HepG2 (cell line): ENCODE results near the gene PTK7. TPM values are rescaled to one million over a fixed set of nuclear protein-coding genes. Genes with fewer than 3 reads are reported as not detected.

Experiments used
- ATAD3A ChIP-seq: sonication (generic); formaldehyde crosslinking; IDR thresholded peaks from 2 replicates; pipeline ENCODE4 v1.4.0; 2020; ENCODE audit warnings: missing genetic modification reagents
- ATF1 ChIP-seq: IDR thresholded peaks from 2 replicates; pipeline ENCODE4 v1.6.1; 2016; ENCODE audit warnings: mild to moderate bottlenecking, control low read depth
- CAMTA2 ChIP-seq: sonication (generic); formaldehyde crosslinking; IDR thresholded peaks from 2 replicates; pipeline ENCODE4 v1.4.0; 2020; ENCODE audit warnings: mild to moderate bottlenecking, missing genetic modification reagents, borderline replicate concordance
- CENPX ChIP-seq: sonication (generic); formaldehyde crosslinking; IDR thresholded peaks from 2 replicates; pipeline ENCODE4 v1.9.0; 2021; ENCODE audit warnings: mild to moderate bottlenecking, missing genetic modification reagents, moderate library complexity
- HBP1 ChIP-seq: IDR thresholded peaks from 2 replicates; pipeline ENCODE4 v1.6.1; 2016; ENCODE audit warnings: low read depth, control low read depth
- HMGXB3 ChIP-seq: sonication (generic); formaldehyde crosslinking; IDR thresholded peaks from 2 replicates; pipeline ENCODE4 v1.4.0; 2020; ENCODE audit warnings: missing genetic modification reagents, borderline replicate concordance
- KAT2B ChIP-seq: fragments of 150-350 bp; IDR thresholded peaks from 2 replicates; pipeline ENCODE4 v1.6.1; 2014; ENCODE audit warnings: low read depth, low read length, borderline replicate concordance
- NR2F6 ChIP-seq, 2 experiments: IDR thresholded peaks; 2 replicates each; pipeline ENCODE4 v1.6.1; 2016; ENCODE audit warnings: antibody characterized with exemption in 1 of 2, mild to moderate bottlenecking in 1 of 2
- POGZ ChIP-seq: sonication (generic); formaldehyde crosslinking; IDR thresholded peaks from 2 replicates; pipeline ENCODE4 v1.4.0; 2020; ENCODE audit warnings: mild to moderate bottlenecking, missing genetic modification reagents
- REXO4 ChIP-seq: sonication (generic); formaldehyde crosslinking; IDR thresholded peaks from 2 replicates; pipeline ENCODE4 v1.8.0; 2022; ENCODE audit warnings: missing genetic modification reagents, mild to moderate bottlenecking, borderline replicate concordance
- SRSF9 ChIP-seq: fragments of 200-400 bp; formaldehyde crosslinking; IDR thresholded peaks from 2 replicates; pipeline ENCODE4 v1.6.1; 2018; ENCODE audit warnings: borderline replicate concordance, mild to moderate bottlenecking, low read depth, low read length; ENCODE audit not compliant: insufficient read depth, poor library complexity, severe bottlenecking
- TBX3 ChIP-seq: fragments of 450-650 bp; IDR thresholded peaks from 2 replicates; pipeline ENCODE4 v1.6.1; 2017; ENCODE audit warnings: antibody characterized with exemption, mild to moderate bottlenecking, inconsistent platforms, borderline replicate concordance
- ZGPAT ChIP-seq: IDR thresholded peaks from 2 replicates; pipeline ENCODE4 v1.6.1; 2016; ENCODE audit warnings: mild to moderate bottlenecking
- ZHX2 ChIP-seq, 2 experiments: sonication (generic) in 1 of 2; formaldehyde crosslinking in 1 of 2; IDR thresholded peaks; 2 replicates each; pipeline versions ENCODE4 v1.6.1 to v1.9.0; 2014 to 2022; ENCODE audit warnings: antibody characterized with exemption in 1 of 2, borderline replicate concordance in 1 of 2, inconsistent platforms in 1 of 2, low read depth in 1 of 2, missing genetic modification reagents in 1 of 2
- ZNF24 ChIP-seq: fragments of 450-650 bp; IDR thresholded peaks from 2 replicates; pipeline ENCODE4 v1.6.1; 2017; ENCODE audit warnings: antibody characterized with exemption, mild to moderate bottlenecking
- ZNF790 ChIP-seq: sonication (generic); formaldehyde crosslinking; IDR thresholded peaks from 2 replicates; pipeline ENCODE4 v1.8.0; 2022; ENCODE audit warnings: missing genetic modification reagents, mild to moderate bottlenecking, borderline replicate concordance
- ZNF83 ChIP-seq: sonication (generic); formaldehyde crosslinking; IDR thresholded peaks from 2 replicates; pipeline ENCODE4 v1.4.0; 2020; ENCODE audit warnings: missing genetic modification reagents, mild to moderate bottlenecking, borderline replicate concordance
- polyA plus RNA-seq, 8 experiments: library from polyadenylated mRNA; depleted of rRNA in 3 of 8; stranded (reverse) in 7 of 8; unstranded in 1 of 8; fragments of >200 nt; fragmentation: Illumina TruSeq in 4 of 8; extraction: Trizol in 4 of 8; gene quantifications; 2 replicates each; pipeline versions ENCODE4 v1.2.1 to v1.2.3, GENCODE V29; 2011 to 2016; ENCODE audit warnings: low read depth in 4 of 8, missing spikeins in 1 of 8, mixed read lengths in 1 of 8; ENCODE audit not compliant: insufficient read depth in 1 of 8
- total RNA-seq, 5 experiments: library from RNA; depleted of rRNA; stranded (reverse); fragments of >200 nt; fragmentation: Illumina TruSeq; extraction: Trizol; gene quantifications; 2 replicates each; pipeline ENCODE4 v1.2.3, GENCODE V29; 2016; ENCODE audit warnings: low read depth in 1 of 5

The PTK7 gene
- total and polyA plus RNA-seq, 2 of the 13 experiments (the other 11 are each of a cell fraction or from before 2014, with no cell fraction given) = 98.5 to 99.8 TPM

- no peak for TF ChIP-seq CENPX (CRISPR knock-in tag)
- no peak for TF ChIP-seq ATAD3A (CRISPR knock-in tag)
- no peak for TF ChIP-seq POGZ (CRISPR knock-in tag)
- TF ChIP-seq ATF1 (CRISPR knock-in tag) = no peak
- TF ChIP-seq KAT2B = no peak
- TF ChIP-seq HMGXB3 = no peak
- TF ChIP-seq SRSF9 = no peak
- no peak for TF ChIP-seq ZNF83 (CRISPR knock-in tag)
- no peak for TF ChIP-seq CAMTA2
- no peak for TF ChIP-seq ZNF790 (CRISPR knock-in tag)
- TF ChIP-seq TBX3 = no peak
- no peak for TF ChIP-seq HBP1 (CRISPR knock-in tag)
- no peak for TF ChIP-seq NR2F6 (IDR thresholded peaks at IDR 0.05)
- TF ChIP-seq NR2F6 (CRISPR knock-in tag; IDR thresholded peaks at IDR 0.05) = no peak
- no peak for TF ChIP-seq ZNF24
- TF ChIP-seq REXO4 = no peak
- peak; percentile 23; the same call in 1 of the 2 replicates for TF ChIP-seq ZGPAT (CRISPR knock-in tag)
- no peak for TF ChIP-seq ZHX2 (IDR thresholded peaks at IDR 0.05; ENCODE audit: low read depth)
- no peak for TF ChIP-seq ZHX2 (CRISPR knock-in tag; IDR thresholded peaks at IDR 0.05; ENCODE audit: borderline replicate concordance)
Observed at GRCh38 chr6:43171707-43172103, 95.6 kb downstream of the PTK7 start (continued).
